Activated CD4-positive, alpha-beta memory T cell treated with anti-CD3 and anti-CD28 coated beads for 36 hours (primary cell): ENCODE measurements around the gene RAD9B. TPM values are rescaled to one million over a fixed set of nuclear protein-coding genes. Genes with fewer than 3 reads are reported as not detected.

Experiments used
- CTCF ChIA-PET: fragments of 350-600 bp; sonication (Branson Sonifier 250); formaldehyde crosslinking; loops from one replicate; lab custom pipeline; 2021; ENCODE audit warnings: antibody characterized with exemption, inconsistent platforms; lab: Charles Lee
- POLR2A ChIA-PET: fragments of 350-600 bp; sonication (Branson Sonifier 250); formaldehyde crosslinking; loops from one replicate; lab custom pipeline; 2021; ENCODE audit warnings: antibody characterized with exemption; lab: Charles Lee
- DNase-seq: peaks from one replicate; pipeline ENCODE4 v3.0.0-alpha.2; 2020
- H3K27ac Mint-ChIP-seq: one replicate; pipeline ENCODE4 v1.8.0; 2021; ENCODE audit warnings: mixed read lengths
- H3K27me3 Mint-ChIP-seq: one replicate; pipeline ENCODE4 v1.8.0; 2021; ENCODE audit warnings: mixed read lengths
- H3K36me3 Mint-ChIP-seq: one replicate; pipeline ENCODE4 v1.8.0; 2021; ENCODE audit warnings: mixed read lengths
- H3K4me1 Mint-ChIP-seq: one replicate; pipeline ENCODE4 v1.8.0; 2021; ENCODE audit warnings: low read depth, mixed read lengths
- H3K4me3 Mint-ChIP-seq: one replicate; pipeline ENCODE4 v1.8.0; 2021; ENCODE audit warnings: mild to moderate bottlenecking, mixed read lengths
- H3K9me3 Mint-ChIP-seq: one replicate; pipeline ENCODE4 v1.8.0; 2021; ENCODE audit warnings: mixed read lengths
- intact Hi-C: fragments of 100-400 bp; cut with micrococcal nuclease; formaldehyde crosslinking; loops from one replicate; pipeline ENCODE4 v1.15.1; 2023
- total RNA-seq, 2 experiments: library from RNA; stranded (reverse); gene quantifications; one replicate each; pipeline ENCODE4 v1.2.3, GENCODE V29; 2021

The RAD9B gene
- total RNA-seq, 2 experiments from 2014 or later = 1.1 to 2.7 TPM

DNA sequence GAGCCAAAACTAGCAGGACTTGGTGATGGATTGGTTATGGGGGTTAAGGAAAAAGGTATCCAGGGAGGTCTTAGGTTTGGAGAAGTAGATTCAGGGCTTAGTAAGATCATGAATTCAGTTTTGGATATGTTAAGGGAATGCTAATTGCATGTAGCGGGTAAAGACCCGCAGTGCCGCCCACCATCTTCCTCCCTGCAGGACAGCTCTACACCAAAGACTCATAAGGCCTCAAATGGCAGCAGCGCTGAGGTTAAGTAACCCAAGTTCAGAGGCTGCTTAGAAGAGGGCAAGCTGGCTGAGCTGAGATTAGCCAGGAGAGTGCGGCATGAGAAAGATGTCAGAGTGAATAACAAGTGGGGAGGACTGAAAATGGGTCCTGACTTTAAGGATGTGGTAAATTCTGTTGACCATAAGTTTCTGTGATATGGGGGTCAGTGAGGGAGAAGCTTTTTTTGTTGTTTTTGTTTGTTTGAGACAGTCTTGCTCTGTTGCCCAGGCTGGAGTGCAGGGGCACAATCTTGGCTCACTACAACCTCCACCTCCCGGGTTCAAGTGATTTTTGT is 26.2 kb downstream of the RAD9B start:
- ChIA-PET CTCF (interaction anchor here (0.7 to 4.1 kb wide), 3 partner anchors 39 to 73 kb away, joined by 3 to 19 read pairs (median 8); partner anchors contain the start of genes FAM216A and GPN3), POLR2A (interaction anchor here (0.7 kb wide), 1 partner anchor 15 kb away, joined by 3 read pairs; no protein-coding TSS in a partner anchor)
- intact Hi-C loops = no loop called here
- Mint-ChIP-seq H3K4me1 (peaks cover 19% of the 10 kb centered on the region), H3K9me3 (no peaks in the 10 kb centered on the region), H3K4me3 (no peak overlapping the region), H3K27me3 (peaks cover 2% of the 10 kb centered on the region), H3K36me3 (peaks cover 17% of the 10 kb centered on the region), H3K27ac (no peak overlapping the region)
- DNase-seq = no peak

DNA sequence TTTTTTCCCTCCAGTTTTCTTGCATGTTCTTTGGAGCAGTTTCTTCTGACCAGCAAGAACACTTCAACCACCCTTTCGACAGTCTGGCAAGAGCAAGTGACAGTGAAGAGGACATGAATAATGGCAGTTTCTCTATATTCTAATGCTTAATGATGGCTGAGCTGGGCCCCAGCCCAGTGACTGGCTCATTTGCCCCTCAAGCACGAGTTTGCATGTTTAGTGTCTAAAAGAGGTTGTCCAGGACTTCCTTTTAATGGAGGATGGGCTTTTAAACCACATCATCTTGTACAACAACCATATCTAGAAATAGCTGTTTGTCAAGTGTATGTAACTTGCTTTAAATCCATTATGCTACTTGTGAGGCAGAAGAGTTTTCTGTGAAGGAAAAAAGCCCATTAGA is 28.4 kb downstream of the RAD9B start:
- Mint-ChIP-seq H3K9me3 (no peaks in the 10 kb centered on the region), H3K4me3 (no peak overlapping the region), H3K27ac (no peak overlapping the region), H3K36me3 (peaks cover 23% of the 10 kb centered on the region), H3K27me3 (no peaks in the 10 kb centered on the region), H3K4me1 (peaks cover 30% of the 10 kb centered on the region)
- no peak for DNase-seq
- ChIA-PET CTCF (interaction anchor here (2.2 to 4.1 kb wide), 2 partner anchors 17 to 71 kb away, joined by 6 to 19 read pairs; no protein-coding TSS in a partner anchor), POLR2A (interaction anchor here (0.6 to 1.3 kb wide), 2 partner anchors 9 to 30 kb away, joined by 3 read pairs; no protein-coding TSS in a partner anchor)
- intact Hi-C loops = no loop called here

DNA sequence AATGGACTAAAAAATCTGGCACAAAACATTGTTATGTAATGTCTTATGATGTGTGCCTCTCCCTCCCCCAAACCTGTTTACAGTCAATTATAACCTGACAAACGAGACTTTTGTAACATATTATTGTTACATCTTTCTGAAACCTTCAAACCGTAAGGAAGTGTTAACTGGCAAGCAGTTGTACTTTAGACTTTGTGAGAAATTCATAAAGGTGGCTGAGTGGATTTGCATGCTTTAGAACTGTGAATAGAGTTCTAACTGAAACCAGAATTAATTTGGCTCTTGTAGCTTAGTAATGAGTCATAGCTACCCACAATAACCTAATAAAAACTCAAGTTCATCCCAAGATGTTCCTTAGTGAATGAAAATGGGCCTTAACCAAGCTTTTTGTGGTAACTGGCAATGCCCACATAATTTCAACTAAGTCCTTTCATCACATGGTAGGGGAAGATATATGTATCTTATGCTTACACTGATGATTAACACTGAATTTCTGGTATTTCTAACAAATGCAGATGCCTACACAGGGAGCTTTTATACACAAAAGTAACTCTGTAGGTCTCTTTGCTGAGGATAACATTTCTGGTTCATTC is 29.7 kb downstream of the RAD9B start:
- DNase-seq = no peak
- Mint-ChIP-seq H3K27me3 (no peaks in the 10 kb centered on the region), H3K4me3 (no peak overlapping the region), H3K36me3 (peaks cover 31% of the 10 kb centered on the region), H3K27ac (peak overlapping the region; percentile 1), H3K9me3 (no peaks in the 10 kb centered on the region), H3K4me1 (peaks cover 30% of the 10 kb centered on the region)
- intact Hi-C loops = loop anchor here (1.0 kb wide), 1 partner anchor 11 kb away; no protein-coding TSS in a partner anchor
- POLR2A ChIA-PET = interaction anchor here (0.9 to 1.3 kb wide), 2 partner anchors 11 to 53 kb away, joined by 3 read pairs; no protein-coding TSS in a partner anchor
- CTCF ChIA-PET = interaction anchor here (0.6 to 2.2 kb wide), 7 partner anchors 10 to 70 kb away, joined by 3 to 12 read pairs (median 4); partner anchors contain the start of gene FAM216A

DNA sequence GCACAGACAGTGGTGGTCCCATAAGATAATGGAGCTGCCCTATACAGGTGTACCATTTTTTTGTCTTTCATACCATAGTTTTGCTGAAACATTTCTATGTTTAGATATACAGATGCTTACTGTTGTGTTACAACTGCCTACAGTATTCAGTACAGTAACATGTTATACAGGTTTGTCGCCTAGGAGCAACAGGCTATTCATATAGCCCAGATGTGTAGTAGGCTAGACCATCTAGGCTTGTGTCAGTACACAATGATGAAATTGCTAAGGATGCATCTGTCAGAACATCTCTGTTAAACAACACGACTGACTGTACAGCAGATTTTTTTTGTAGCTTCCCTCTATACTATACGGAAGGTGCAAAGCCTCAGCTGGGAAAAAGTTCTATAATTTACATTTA is 30.5 kb downstream of the RAD9B start:
- Mint-ChIP-seq H3K27me3 (no peaks in the 10 kb centered on the region), H3K9me3 (no peaks in the 10 kb centered on the region), H3K36me3 (peaks cover 37% of the 10 kb centered on the region), H3K4me1 (peaks cover 30% of the 10 kb centered on the region), H3K27ac (no peak overlapping the region), H3K4me3 (no peak overlapping the region)
- ChIA-PET CTCF (interaction anchor here (0.8 to 2.6 kb wide), 7 partner anchors 12 to 69 kb away, joined by 3 to 20 read pairs (median 5); partner anchors contain the start of gene FAM216A), POLR2A (no interaction called here)
- no peak for DNase-seq
- intact Hi-C loops = no loop called here

DNA sequence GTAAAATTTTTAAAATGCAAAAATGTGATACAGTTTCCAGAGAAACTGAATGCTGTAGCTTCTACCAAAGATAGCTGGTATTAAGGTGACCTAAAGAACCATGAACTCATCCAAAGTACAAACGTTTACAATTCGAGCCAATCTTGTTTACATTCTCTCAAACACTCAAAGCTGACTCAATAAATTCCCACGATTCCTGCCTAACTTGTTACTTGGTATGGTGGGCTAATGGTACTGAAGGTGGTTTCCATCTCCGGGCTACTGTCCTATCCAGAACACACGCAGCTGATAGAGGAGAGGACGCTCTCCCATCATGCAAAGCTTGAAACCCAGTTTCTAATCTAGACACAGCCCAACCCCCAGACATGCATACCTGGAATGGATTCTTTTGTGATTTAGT is 31.5 kb downstream of the RAD9B start:
- H3K36me3 Mint-ChIP-seq = peaks cover 44% of the 10 kb centered on the region
- POLR2A ChIA-PET = no interaction called here
- H3K27me3 Mint-ChIP-seq = no peaks in the 10 kb centered on the region
- peaks cover 33% of the 10 kb centered on the region for H3K4me1 Mint-ChIP-seq
- H3K9me3 Mint-ChIP-seq = no peaks in the 10 kb centered on the region
- intact Hi-C loops = no loop called here
- no peak overlapping the region for H3K4me3 Mint-ChIP-seq
- no peak overlapping the region for H3K27ac Mint-ChIP-seq
- CTCF ChIA-PET = interaction anchor here (0.7 to 2.6 kb wide), 5 partner anchors 13 to 68 kb away, joined by 3 to 20 read pairs (median 3); partner anchors contain the start of genes FAM216A and GPN3
- no peak for DNase-seq

DNA sequence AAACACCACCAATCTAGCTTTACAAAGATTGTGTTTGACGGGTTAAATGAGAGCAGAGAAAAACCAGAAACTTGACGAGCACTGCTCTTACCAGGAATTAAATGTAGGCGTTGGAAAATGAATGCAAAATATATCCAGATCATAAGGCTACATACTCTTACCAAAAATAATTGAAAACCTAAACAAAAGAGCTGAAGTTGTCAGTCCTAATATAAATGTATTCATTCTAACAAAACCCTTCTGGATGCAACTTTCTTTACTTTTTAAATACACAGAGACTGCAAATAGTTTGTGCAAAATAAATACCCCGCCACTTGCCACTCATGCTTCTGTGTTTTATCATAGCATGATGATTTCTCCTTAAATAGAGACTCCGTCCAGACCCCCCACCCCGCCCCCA is 32.7 kb downstream of the RAD9B start:
- Mint-ChIP-seq H3K27ac (no peak overlapping the region), H3K4me3 (no peak overlapping the region), H3K36me3 (peaks cover 51% of the 10 kb centered on the region), H3K9me3 (no peaks in the 10 kb centered on the region), H3K4me1 (peaks cover 43% of the 10 kb centered on the region), H3K27me3 (no peaks in the 10 kb centered on the region)
- POLR2A ChIA-PET = no interaction called here
- CTCF ChIA-PET = interaction anchor here (1.0 to 2.6 kb wide), 2 partner anchors 66 kb away, joined by 3 to 20 read pairs; partner anchors contain the start of gene FAM216A
- DNase-seq = no peak
- intact Hi-C loops = no loop called here

DNA sequence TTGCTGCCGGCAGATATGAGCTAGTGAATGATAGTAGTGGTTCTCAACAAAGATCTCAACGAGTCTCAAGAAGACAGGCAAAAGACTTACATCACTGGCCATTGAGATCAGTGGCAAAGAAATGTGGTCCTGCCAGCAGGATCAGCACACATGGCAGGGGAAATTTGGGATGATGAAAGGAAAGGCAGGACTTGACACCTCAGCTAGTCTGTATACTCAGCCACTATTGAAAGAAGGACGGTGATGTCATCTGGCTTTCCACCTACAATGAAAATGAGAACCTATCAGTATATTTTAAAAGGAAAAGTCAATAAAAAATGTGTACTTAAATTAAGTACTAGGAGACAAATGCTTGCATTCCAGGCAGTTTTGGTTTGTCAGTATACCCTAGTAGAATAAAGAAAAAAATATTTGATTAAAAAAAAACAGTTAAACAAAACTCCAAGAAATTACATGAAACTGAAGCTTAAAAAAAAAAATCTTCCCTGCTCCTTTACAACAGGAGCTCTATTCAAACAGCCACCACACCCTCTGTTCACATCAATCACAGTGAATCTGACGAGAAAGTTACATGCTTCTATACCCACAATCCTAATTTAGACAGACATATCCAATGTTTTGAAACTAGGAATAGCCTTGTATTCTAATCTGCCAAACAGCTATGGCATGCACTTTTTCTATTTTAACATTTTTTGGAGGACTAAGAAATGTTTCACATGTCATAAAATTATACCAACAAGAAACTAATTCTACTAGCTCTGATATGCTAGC is 34.9 kb downstream of the RAD9B start:
- Mint-ChIP-seq H3K36me3 (peaks cover 47% of the 10 kb centered on the region), H3K4me3 (no peak overlapping the region), H3K27ac (no peak overlapping the region), H3K4me1 (peaks cover 42% of the 10 kb centered on the region), H3K27me3 (no peaks in the 10 kb centered on the region), H3K9me3 (no peaks in the 10 kb centered on the region)
- intact Hi-C loops = no loop called here
- DNase-seq = no peak
- POLR2A ChIA-PET = interaction anchor here (1.0 kb wide), 1 partner anchor 15 kb away, joined by 3 read pairs; no protein-coding TSS in a partner anchor
- CTCF ChIA-PET = interaction anchor here (1.0 to 1.9 kb wide), 3 partner anchors 15 to 65 kb away, joined by 3 to 8 read pairs (median 6); no protein-coding TSS in a partner anchor

DNA sequence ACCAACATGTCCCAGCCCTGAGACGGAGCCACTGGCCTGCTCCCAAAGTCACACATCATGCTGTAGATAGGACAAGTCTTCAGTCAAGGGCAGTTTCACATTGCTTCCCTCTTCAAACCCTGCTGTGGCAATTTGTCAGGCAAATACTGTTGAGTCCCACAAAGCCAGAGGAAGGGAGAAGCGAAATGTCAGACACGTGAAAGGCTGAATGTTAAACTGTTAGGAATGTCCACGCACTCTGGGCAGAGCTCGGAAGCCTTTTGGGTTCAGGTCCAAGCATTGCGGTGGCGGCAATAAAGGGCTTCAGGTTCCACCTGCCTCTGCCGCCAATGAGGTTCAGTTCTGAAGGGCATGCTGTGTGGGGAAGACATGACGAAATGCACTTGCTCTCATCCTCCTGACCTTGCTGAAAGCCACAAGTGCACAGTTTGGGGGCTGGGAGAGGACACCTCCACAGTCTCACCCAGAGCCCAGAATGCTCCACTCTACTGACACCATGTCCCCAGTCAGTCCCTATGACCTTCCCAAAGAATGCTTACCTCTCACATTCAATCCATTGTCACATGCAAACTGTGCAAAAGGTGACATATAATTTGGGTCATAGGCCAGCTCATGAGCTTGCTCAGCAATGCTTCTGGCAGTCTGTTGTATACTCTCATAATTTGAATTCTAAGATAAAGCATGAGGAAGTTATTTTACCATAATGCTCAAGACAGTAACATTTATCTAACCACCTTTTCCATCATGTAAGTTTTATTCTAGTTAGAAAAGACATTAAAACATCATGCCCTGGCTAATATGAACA is 35.7 kb downstream of the RAD9B start:
- Mint-ChIP-seq H3K4me1 (peaks cover 42% of the 10 kb centered on the region), H3K4me3 (no peak overlapping the region), H3K27me3 (no peaks in the 10 kb centered on the region), H3K36me3 (peaks cover 48% of the 10 kb centered on the region), H3K27ac (no peak overlapping the region), H3K9me3 (no peaks in the 10 kb centered on the region)
- ChIA-PET POLR2A (interaction anchor here (0.6 to 1.0 kb wide), 2 partner anchors 14 to 483 kb away, joined by 3 to 4 read pairs; no protein-coding TSS in a partner anchor), CTCF (interaction anchor here (0.6 to 2.0 kb wide), 5 partner anchors 14 to 80 kb away, joined by 3 to 8 read pairs (median 6); no protein-coding TSS in a partner anchor)
- intact Hi-C loops = no loop called here
- no peak for DNase-seq

DNA sequence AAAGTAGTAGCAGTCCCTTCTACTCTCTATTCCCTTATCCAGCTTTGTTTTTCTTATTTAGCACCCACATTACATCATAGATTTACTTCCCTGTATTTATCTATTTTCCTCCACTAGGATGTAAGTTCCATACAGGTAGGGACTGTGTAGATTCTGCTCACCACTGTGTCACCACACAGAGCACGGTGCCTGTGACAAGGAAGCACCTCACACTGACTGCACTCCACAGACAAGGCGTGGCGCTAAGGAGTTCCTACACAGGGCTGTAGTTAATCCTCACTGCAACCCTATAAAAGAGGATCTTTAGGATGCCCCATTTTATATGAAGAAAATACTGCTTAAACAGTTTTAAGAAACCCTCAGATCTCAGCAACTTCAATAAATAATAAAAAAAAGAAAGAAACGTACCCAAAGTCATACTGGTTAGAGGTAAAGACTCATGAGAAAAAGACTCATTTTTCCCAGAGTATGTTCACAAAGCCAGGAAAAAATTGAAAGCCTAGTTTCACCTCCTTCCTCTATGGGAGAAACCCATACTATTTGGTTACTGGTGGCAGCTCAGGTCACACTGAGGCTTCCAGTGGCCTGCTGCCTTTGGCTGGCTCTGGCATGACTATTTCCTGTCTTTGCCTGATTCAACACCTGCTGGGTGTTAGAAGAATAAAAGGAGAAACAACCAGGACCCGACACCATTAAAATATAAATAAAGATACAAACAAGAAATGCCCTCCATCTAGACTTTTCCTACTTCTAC is 36.9 kb downstream of the RAD9B start:
- POLR2A ChIA-PET = interaction anchor here (0.6 kb wide), 1 partner anchor 484 kb away, joined by 4 read pairs; no protein-coding TSS in a partner anchor
- H3K27ac Mint-ChIP-seq = no peak overlapping the region

DNA sequence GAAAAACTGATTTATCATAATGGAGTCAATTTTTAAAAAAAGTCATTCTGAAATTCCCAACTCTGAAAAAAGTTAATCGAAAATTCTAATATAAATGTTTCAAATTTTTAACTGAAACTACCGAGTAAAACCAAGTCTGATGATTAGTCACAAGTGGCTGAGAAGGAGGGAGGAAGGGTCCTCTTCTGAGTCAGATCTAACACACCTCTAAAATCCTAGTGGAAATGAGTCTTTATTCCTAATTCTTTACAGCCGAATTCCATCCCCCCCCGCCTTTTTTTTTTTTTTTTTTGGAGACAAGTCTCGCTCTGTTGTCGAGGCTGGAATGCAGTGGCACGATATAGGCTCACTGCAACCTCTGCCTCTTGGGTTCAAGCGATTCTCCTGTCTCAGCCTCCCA is 37.9 kb downstream of the RAD9B start:
- Mint-ChIP-seq H3K9me3 (no peaks in the 10 kb centered on the region), H3K4me3 (no peak overlapping the region), H3K4me1 (peaks cover 38% of the 10 kb centered on the region), H3K27ac (no peak overlapping the region), H3K36me3 (peaks cover 49% of the 10 kb centered on the region), H3K27me3 (no peaks in the 10 kb centered on the region)
- no peak for DNase-seq
- intact Hi-C loops = no loop called here
- ChIA-PET POLR2A (no interaction called here), CTCF (interaction anchor here (1.0 to 2.0 kb wide), 4 partner anchors 12 to 62 kb away, joined by 4 to 10 read pairs (median 6); no protein-coding TSS in a partner anchor)

More for the DNA sequence above, 36.9 kb downstream of the RAD9B start:
- DNase-seq = no peak
- peaks cover 46% of the 10 kb centered on the region for H3K36me3 Mint-ChIP-seq
- no peak overlapping the region for H3K4me3 Mint-ChIP-seq
- intact Hi-C loops = no loop called here
- no peaks in the 10 kb centered on the region for H3K27me3 Mint-ChIP-seq
- CTCF ChIA-PET = interaction anchor here (0.6 to 2.0 kb wide), 6 partner anchors 13 to 79 kb away, joined by 3 to 10 read pairs (median 5); no protein-coding TSS in a partner anchor
- no peaks in the 10 kb centered on the region for H3K9me3 Mint-ChIP-seq
- peaks cover 46% of the 10 kb centered on the region for H3K4me1 Mint-ChIP-seq
